Spleen (tissue), 7 donors: ENCODE results near the gene VANGL2.

Experiments used
- CTCF ChIP-seq, 11 experiments: fragments of 200-600 bp in 7 of 11; fragments of 450-650 bp in 4 of 11; sonication (generic) in 4 of 11; IDR thresholded peaks in 8 of 11; conservative IDR thresholded peaks in 3 of 11; 1 replicate in 7 of 11; 2 replicates in 4 of 11; pipeline versions ENCODE4 v1.4.0 to v1.8.0; 2016 to 2021; ENCODE audit warnings: antibody characterized with exemption in 11 of 11, inconsistent platforms in 4 of 11, mild to moderate bottlenecking in 1 of 11
- POLR2A ChIP-seq, 3 donors: fragments of 450-650 bp; IDR thresholded peaks; one replicate each; pipeline ENCODE4 v1.5.1; 2017; ENCODE audit warnings: antibody characterized with exemption in 3 of 3, mild to moderate bottlenecking in 1 of 3
- POLR2AphosphoS5 ChIP-seq, 3 donors: sonication (generic); formaldehyde crosslinking; IDR thresholded peaks; one replicate each; pipeline ENCODE4 v1.5.1; 2017; ENCODE audit warnings: antibody characterized with exemption in 3 of 3
- donor health status: DM: no; HTN: no; CAD: no; lungs with moderate emphysema.
- donor health status: DM: no; HTN: no; CAD: no.
- donor health status: DM: no; HTN: no; CAD: no.

DNA sequence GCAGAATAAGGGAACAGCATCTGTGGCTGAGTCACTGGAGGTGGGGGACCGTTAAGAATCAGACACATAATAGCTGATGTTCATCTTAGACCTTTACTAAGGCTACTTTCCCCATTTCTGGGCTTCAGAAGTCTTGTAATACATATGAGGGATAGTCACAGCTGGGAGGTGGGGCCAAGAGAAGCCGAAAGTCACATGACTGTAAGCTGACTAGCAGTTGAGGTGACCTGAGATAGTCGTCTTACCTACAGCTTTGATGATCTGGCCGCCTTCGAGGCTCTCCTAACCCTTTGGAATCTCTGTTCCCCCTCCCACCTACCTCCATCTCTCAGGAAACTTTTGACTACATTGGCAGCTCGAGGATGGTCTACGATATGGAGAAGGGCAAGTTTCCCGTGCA, 47.8 kb upstream of the VANGL2 start:
- TF ChIP-seq CTCF (IDR thresholded peaks at IDR 0.05 in 8 of 11, conservative IDR thresholded peaks at IDR 0.05 in 3 of 11): no peak
- TF ChIP-seq POLR2A (IDR thresholded peaks at IDR 0.05): no peak
- TF ChIP-seq POLR2AphosphoS5 (IDR thresholded peaks at IDR 0.05): no peak
